ENCODE results near the gene MAP4K3. TPM values are rescaled to one million over a fixed set of nuclear protein-coding genes. Genes with fewer than 3 reads are reported as not detected.

Gene MAP4K3
- total and polyA plus RNA-seq, 2 of the 8 experiments (the other 6 are each of a cell fraction or from before 2014, with no cell fraction given), result 11.4 to 63.0 TPM

GRCh38 chr2:39432701-39433100 is 4.4 kb downstream of the MAP4K3 start (continued):
- TF ChIP-seq USF2 (IDR thresholded peaks at IDR 0.05; ENCODE audit: low read length) (no peak), BACH1 (IDR thresholded peaks at IDR 0.05; ENCODE audit: low read length) (no peak), RBBP5 (IDR thresholded peaks at IDR 0.05; ENCODE audit: borderline replicate concordance, low read depth, low read length) (no peak)
